GM23338 (cell line): ENCODE measurements around the gene CFAP74.

Experiments
- CREB1 ChIP-seq: fragments of 250-450 bp; sonication (Bioruptor Pico); IDR thresholded peaks from 2 replicates; pipeline ENCODE4 v1.5.0; 2020; ENCODE audit warnings: low read depth, mild to moderate bottlenecking, moderate library complexity
- CTCF ChIP-seq, 2 experiments: fragments of 200-600 bp in 1 of 2; sonication (generic) in 1 of 2; conservative IDR thresholded peaks; 2 replicates each; pipeline versions ENCODE4 v1.5.1 to v1.6.1; 2016 to 2017; ENCODE audit warnings: antibody characterized with exemption in 2 of 2, low read depth in 2 of 2, mild to moderate bottlenecking in 2 of 2, moderate library complexity in 1 of 2
- EZH2 ChIP-seq: fragments of 200-600 bp; sonication (generic); IDR thresholded peaks from one replicate; pipeline ENCODE4 v1.8.0; 2017; ENCODE audit warnings: antibody characterized with exemption, mild to moderate bottlenecking, low read depth; ENCODE audit not compliant: unreplicated experiment
- EZH2phosphoT487 ChIP-seq: fragments of 200-600 bp; sonication (generic); IDR thresholded peaks from one replicate; pipeline ENCODE4 v1.8.1; 2018; ENCODE audit warnings: antibody characterized with exemption; ENCODE audit not compliant: unreplicated experiment
- JUNB ChIP-seq: IDR thresholded peaks from one replicate; pipeline ENCODE4 v1.6.1; 2016; ENCODE audit warnings: antibody characterized with exemption; ENCODE audit not compliant: unreplicated experiment
- NANOG ChIP-seq: IDR thresholded peaks from 2 replicates; pipeline ENCODE4 v1.6.1; 2016; ENCODE audit warnings: antibody characterized with exemption, borderline replicate concordance
- POLR2AphosphoS5 ChIP-seq: IDR thresholded peaks from 2 replicates; pipeline ENCODE4 v1.6.1; 2016; ENCODE audit warnings: antibody characterized with exemption, low read depth
- TF ChIP-seq, protein P1 (sequence below): IDR thresholded peaks from one replicate; pipeline ENCODE4 v1.6.1; 2018; ENCODE audit warnings: antibody characterized with exemption; ENCODE audit not compliant: unreplicated experiment
- TF ChIP-seq, protein P2 (sequence below): IDR thresholded peaks from 2 replicates; pipeline ENCODE4 v1.6.1; 2016; ENCODE audit warnings: antibody characterized with exemption
- TF ChIP-seq, protein P3 (sequence below): fragments of 250-450 bp; sonication (Bioruptor Pico); IDR thresholded peaks from 2 replicates; pipeline ENCODE4 v1.5.0; 2020; ENCODE audit warnings: mild to moderate bottlenecking, moderate library complexity

DNA sequence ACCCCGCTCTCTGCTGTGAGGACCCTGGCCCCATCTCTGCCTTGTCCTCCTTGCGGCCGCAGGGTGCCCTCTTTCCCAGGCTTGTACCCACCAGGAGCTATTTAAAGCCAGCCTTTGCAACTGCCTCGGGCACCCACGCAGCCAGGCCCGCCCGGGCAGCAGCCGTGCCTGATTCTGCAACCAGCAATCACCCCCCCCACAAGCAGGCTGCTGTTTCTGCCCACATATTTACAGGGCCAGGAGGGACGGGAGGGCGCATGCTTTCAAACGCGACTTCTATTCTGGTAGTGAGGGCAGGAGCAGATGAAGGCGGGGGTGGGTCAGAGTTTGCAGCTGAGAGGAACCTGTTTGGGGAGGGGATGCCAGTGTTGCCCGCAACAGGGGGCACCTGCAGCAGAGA lies 29.2 kb upstream of the CFAP74 start:
- TF ChIP-seq, protein P1, sequence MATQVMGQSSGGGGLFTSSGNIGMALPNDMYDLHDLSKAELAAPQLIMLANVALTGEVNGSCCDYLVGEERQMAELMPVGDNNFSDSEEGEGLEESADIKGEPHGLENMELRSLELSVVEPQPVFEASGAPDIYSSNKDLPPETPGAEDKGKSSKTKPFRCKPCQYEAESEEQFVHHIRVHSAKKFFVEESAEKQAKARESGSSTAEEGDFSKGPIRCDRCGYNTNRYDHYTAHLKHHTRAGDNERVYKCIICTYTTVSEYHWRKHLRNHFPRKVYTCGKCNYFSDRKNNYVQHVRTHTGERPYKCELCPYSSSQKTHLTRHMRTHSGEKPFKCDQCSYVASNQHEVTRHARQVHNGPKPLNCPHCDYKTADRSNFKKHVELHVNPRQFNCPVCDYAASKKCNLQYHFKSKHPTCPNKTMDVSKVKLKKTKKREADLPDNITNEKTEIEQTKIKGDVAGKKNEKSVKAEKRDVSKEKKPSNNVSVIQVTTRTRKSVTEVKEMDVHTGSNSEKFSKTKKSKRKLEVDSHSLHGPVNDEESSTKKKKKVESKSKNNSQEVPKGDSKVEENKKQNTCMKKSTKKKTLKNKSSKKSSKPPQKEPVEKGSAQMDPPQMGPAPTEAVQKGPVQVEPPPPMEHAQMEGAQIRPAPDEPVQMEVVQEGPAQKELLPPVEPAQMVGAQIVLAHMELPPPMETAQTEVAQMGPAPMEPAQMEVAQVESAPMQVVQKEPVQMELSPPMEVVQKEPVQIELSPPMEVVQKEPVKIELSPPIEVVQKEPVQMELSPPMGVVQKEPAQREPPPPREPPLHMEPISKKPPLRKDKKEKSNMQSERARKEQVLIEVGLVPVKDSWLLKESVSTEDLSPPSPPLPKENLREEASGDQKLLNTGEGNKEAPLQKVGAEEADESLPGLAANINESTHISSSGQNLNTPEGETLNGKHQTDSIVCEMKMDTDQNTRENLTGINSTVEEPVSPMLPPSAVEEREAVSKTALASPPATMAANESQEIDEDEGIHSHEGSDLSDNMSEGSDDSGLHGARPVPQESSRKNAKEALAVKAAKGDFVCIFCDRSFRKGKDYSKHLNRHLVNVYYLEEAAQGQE = no peak
- TF ChIP-seq CTCF (conservative IDR thresholded peaks at IDR 0.05; ENCODE audit: low read depth in 2 of 2) (no peak), POLR2AphosphoS5 (no peak), EZH2phosphoT487 (no peak), EZH2 (no peak), CREB1 (CRISPR knock-in tag) (no peak), NANOG (no peak), JUNB (no peak)
- TF ChIP-seq, protein P2, sequence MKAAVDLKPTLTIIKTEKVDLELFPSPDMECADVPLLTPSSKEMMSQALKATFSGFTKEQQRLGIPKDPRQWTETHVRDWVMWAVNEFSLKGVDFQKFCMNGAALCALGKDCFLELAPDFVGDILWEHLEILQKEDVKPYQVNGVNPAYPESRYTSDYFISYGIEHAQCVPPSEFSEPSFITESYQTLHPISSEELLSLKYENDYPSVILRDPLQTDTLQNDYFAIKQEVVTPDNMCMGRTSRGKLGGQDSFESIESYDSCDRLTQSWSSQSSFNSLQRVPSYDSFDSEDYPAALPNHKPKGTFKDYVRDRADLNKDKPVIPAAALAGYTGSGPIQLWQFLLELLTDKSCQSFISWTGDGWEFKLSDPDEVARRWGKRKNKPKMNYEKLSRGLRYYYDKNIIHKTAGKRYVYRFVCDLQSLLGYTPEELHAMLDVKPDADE = no peak
- TF ChIP-seq, protein P3, sequence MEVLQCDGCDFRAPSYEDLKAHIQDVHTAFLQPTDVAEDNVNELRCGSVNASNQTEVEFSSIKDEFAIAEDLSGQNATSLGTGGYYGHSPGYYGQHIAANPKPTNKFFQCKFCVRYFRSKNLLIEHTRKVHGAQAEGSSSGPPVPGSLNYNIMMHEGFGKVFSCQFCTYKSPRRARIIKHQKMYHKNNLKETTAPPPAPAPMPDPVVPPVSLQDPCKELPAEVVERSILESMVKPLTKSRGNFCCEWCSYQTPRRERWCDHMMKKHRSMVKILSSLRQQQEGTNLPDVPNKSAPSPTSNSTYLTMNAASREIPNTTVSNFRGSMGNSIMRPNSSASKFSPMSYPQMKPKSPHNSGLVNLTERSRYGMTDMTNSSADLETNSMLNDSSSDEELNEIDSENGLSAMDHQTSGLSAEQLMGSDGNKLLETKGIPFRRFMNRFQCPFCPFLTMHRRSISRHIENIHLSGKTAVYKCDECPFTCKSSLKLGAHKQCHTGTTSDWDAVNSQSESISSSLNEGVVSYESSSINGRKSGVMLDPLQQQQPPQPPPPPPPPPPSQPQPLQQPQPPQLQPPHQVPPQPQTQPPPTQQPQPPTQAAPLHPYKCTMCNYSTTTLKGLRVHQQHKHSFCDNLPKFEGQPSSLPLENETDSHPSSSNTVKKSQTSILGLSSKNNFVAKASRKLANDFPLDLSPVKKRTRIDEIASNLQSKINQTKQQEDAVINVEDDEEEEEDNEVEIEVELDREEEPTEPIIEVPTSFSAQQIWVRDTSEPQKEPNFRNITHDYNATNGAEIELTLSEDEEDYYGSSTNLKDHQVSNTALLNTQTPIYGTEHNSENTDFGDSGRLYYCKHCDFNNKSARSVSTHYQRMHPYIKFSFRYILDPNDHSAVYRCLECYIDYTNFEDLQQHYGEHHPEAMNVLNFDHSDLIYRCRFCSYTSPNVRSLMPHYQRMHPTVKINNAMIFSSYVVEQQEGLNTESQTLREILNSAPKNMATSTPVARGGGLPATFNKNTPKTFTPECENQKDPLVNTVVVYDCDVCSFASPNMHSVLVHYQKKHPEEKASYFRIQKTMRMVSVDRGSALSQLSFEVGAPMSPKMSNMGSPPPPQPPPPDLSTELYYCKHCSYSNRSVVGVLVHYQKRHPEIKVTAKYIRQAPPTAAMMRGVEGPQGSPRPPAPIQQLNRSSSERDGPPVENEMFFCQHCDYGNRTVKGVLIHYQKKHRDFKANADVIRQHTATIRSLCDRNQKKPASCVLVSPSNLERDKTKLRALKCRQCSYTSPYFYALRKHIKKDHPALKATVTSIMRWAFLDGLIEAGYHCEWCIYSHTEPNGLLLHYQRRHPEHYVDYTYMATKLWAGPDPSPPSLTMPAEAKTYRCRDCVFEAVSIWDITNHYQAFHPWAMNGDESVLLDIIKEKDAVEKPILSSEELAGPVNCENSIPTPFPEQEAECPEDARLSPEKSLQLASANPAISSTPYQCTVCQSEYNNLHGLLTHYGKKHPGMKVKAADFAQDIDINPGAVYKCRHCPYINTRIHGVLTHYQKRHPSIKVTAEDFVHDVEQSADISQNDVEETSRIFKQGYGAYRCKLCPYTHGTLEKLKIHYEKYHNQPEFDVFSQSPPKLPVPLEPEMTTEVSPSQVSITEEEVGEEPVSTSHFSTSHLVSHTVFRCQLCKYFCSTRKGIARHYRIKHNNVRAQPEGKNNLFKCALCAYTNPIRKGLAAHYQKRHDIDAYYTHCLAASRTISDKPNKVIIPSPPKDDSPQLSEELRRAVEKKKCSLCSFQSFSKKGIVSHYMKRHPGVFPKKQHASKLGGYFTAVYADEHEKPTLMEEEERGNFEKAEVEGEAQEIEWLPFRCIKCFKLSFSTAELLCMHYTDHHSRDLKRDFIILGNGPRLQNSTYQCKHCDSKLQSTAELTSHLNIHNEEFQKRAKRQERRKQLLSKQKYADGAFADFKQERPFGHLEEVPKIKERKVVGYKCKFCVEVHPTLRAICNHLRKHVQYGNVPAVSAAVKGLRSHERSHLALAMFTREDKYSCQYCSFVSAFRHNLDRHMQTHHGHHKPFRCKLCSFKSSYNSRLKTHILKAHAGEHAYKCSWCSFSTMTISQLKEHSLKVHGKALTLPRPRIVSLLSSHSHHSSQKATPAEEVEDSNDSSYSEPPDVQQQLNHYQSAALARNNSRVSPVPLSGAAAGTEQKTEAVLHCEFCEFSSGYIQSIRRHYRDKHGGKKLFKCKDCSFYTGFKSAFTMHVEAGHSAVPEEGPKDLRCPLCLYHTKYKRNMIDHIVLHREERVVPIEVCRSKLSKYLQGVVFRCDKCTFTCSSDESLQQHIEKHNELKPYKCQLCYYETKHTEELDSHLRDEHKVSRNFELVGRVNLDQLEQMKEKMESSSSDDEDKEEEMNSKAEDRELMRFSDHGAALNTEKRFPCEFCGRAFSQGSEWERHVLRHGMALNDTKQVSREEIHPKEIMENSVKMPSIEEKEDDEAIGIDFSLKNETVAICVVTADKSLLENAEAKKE (CRISPR knock-in tag) = no peak
